ENCODE results near the gene SLC13A3.

- TF ChIP-seq POLR2A (IDR thresholded peaks at IDR 0.05) (no peak), CTCF (IDR thresholded peaks at IDR 0.05) (no peak), POLR2AphosphoS5 (IDR thresholded peaks at IDR 0.05) (no peak)
These were observed 100.8 kb downstream of the SLC13A3 start, which contains the start of gene OCSTAMP for GRCh38 chr20:46550461-46550860.
